GM13976 (cell line): Measurements from ENCODE around the gene MRPL34.

ENCODE experiments used
- DNase-seq: peaks from one replicate; pipeline ENCODE4 v3.0.0; 2012; ENCODE audit warnings: low spot score
- in situ Hi-C: fragments of 300-500 bp; cut with MboI; formaldehyde crosslinking; loops from one replicate; pipeline ENCODE4 v1.12.0; 2022; ENCODE audit warnings: low sequenced_read_pairs, mixed read lengths, inconsistent platforms; ENCODE audit not compliant: unreplicated experiment
- TF ChIP-seq, protein P1 (sequence below): IDR thresholded peaks from 2 replicates; pipeline ENCODE4 v1.5.1; 2012; ENCODE audit warnings: borderline replicate concordance, mild to moderate bottlenecking; ENCODE audit not compliant: insufficient read depth; ENCODE audit errors: extremely low read depth, missing control alignments, control extremely low read depth

The MRPL34 gene

DNA sequence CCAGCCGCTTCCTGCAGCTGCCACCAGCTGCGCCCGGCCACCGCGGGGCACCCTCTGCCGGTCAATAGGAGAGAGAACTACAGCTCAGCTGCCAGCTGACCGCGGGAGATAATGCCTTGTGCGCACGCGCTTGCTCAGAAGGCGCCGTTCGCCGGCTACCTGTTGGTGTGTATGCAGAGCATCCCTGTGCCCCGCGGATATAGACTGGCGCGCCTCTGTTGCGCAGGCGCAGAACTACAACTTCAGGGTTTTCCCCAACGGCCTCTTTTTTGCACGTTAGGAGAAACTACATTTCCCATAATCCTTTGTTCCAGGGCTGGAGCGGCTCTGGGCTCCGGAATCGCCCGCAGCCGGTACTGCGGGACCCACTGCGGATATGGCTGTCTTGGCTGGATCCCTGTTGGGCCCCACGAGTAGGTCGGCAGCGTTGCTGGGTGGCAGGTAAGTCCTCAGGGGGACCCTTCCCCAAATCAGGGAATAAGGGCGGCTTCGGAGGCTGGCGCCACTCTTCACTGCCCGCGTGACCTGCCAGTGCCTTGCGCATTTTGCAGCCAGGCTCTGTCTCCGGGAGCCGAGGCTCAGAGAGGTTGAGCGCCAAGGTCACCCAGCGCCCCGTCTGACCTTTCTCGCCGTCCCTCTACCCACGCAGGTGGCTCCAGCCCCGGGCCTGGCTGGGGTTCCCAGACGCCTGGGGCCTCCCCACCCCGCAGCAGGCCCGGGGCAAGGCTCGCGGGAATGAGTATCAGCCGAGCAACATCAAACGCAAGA lies at the start of gene MRPL34:
Gene MRPL34 (plus strand): TSS at position 356 of the 768 bp plus-strand sequence. CDS start 21 bp downstream, at position 377.
- in situ Hi-C loops, result no loop called here
- peak; percentile 90 for DNase-seq
- TF ChIP-seq, protein P1, sequence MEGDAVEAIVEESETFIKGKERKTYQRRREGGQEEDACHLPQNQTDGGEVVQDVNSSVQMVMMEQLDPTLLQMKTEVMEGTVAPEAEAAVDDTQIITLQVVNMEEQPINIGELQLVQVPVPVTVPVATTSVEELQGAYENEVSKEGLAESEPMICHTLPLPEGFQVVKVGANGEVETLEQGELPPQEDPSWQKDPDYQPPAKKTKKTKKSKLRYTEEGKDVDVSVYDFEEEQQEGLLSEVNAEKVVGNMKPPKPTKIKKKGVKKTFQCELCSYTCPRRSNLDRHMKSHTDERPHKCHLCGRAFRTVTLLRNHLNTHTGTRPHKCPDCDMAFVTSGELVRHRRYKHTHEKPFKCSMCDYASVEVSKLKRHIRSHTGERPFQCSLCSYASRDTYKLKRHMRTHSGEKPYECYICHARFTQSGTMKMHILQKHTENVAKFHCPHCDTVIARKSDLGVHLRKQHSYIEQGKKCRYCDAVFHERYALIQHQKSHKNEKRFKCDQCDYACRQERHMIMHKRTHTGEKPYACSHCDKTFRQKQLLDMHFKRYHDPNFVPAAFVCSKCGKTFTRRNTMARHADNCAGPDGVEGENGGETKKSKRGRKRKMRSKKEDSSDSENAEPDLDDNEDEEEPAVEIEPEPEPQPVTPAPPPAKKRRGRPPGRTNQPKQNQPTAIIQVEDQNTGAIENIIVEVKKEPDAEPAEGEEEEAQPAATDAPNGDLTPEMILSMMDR, result peak; percentile 72

DNA sequence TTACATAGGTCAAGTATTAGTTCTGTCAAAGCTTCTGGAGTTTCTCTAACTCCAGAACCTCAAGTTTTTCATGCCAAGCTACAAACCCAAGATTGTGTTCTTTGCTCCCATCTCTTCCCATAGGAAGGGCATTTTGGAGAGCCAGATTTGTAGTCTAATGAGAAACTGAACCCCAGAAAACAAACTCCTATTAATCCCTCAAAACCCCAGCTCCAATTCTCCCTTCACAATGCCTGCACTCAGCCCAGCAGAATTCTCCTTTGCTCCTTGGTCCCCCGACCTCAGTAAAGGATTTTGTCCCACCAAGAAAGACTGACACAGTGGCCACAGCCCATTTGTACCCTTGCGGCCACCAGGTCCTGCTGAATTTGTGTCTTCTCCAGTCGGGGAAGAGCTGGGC lies 49.5 kb upstream of the MRPL34 start:
- no peak for DNase-seq
- TF ChIP-seq, protein P1, result no peak
- in situ Hi-C loops, result no loop called here

DNA sequence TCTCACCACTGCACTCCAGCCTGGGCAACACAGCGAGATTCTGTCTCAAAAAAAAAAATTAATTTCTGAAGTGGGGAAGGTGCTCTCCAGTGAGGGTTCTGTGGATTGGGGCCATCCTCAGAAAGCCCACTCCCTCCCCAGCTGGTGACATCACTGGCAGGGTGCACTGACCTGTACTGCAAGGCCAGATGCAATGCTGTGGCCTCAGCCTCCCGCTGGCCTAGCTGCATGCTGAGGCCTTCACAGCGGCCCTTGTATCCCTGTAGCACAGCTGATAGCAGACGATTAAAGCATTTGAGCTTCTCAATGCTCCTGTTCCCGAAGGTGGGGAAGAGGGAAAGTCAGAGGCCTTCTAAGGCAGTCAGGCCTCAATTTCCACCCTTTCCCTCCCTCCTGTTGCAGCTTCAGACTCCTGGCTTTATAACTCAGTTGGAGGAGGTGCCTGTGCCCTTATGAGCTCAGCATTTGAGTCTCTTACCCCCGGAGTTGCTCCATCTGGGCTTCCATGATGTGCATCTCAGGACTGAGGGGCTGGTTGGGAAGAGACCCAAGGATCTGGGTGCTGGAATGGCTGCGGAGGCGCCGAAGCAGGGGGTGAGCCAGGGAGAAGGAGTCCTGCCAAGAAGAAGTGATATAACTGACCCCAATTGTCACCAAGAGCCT lies 46.4 kb upstream of the MRPL34 start:
- DNase-seq, result no peak
- TF ChIP-seq, protein P1, result no peak
- in situ Hi-C loops, result no loop called here

DNA sequence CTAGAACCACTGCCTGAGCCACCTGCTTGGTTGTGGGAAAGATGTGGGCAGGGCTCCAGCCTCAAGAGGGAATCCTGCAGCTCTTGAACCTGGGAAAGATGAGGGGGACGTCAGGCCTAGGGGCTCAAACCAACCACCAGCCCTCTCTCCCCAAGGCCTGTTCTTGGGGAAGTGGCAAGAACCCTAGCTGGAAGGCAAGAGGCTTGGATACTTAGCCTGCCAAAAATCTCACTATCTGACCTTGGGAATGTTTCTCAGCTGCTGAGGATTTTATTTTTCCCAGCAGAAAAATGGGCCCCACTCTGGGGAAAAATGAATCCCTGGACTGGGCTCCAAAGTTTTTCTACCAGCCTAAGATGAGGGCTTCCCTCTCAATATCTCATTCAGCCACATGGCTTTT lies 45.7 kb upstream of the MRPL34 start:
- TF ChIP-seq, protein P1, result no peak
- DNase-seq, result no peak
- in situ Hi-C loops, result no loop called here

DNA sequence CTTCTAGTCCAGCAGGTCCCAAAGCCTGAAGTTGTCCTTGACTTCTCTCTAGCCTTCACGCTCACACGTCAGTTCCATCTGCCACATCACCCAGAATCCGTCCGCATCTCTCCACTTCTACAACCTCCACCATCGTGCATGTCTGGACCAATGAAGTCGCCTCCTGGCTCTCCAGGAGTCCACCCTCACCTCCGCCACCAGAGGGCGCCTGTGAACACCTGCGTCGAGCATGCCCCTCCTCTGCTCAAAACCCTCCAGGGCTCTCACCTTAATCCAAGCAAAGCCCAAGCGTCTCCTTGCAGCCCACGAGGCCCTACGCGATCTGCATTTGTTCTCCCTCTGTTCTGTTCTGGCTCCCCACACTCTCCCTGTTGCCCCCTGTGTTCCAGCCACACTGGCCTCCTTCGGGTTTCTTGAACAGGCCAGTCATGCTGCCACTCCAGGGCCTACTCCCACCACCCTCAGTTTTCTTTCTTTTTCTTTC lies 44.8 kb upstream of the MRPL34 start:
- peak; percentile 95 for DNase-seq
- TF ChIP-seq, protein P1, result peak; percentile 91
- in situ Hi-C loops, result no loop called here

DNA sequence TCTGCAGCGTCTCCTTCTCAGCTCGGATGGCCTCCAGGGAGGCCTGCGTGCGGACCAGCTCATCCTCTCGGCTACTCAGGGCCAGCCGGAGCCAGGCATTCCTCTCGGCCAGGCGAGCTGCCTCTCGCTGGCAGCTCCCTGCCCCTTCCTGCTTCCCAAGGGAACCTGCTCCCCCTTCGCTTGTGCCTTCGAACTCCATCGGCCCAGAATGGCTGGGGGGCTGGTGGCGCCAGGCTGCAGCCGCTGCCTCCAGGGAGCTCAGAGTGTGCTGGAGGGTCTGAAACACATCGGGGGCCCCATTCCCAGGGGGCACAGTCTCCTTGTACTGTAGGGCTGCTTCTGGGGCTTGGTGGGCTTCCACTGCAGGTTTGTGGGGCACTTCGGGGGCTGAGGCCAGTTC lies 43.1 kb upstream of the MRPL34 start:
- in situ Hi-C loops, result no loop called here
- no peak for DNase-seq
- TF ChIP-seq, protein P1, result no peak
